ENCODE results near the gene FNIP1.
"Not testable (repeated sequence)": the region's sequence is repeated elsewhere in the genome, so short reads cannot be mapped to it uniquely, and the experiment has no call there.

FNIP1 gene

DNA sequence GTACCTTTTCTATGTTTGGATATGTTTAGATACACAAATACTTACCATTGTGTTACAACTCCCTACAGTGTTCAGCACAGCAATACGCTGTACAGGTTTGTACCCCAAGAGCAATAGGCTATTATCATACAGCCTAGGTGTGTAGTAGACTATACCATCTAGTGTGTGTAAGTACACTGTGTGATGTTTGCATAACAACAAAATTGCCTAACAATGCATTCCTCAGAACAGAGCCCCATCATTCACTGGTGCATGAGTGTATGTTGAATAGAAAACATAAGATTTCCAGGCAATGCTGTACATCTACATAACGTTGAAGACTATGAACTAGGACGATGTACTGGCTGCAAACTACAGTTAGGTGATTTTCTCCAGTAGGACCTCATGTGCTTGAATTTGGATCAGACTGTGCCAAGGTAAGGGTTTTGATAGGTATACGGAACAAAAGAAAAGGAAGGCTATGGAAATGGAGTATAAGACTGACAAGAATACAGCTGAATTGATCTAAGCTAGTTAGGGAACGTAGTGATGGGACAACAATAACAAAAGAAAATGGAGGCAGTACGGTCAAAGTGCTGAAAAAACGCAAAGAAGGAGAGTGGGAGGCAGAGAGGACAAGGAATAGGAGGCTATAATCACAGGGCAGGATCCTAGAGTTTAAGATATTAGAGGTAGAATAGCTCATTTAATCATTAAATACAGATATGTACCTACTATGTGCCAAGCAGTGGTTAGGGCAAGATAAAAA lies 46.9 kb downstream of the FNIP1 start:
- DNase-seq: no peak

DNA sequence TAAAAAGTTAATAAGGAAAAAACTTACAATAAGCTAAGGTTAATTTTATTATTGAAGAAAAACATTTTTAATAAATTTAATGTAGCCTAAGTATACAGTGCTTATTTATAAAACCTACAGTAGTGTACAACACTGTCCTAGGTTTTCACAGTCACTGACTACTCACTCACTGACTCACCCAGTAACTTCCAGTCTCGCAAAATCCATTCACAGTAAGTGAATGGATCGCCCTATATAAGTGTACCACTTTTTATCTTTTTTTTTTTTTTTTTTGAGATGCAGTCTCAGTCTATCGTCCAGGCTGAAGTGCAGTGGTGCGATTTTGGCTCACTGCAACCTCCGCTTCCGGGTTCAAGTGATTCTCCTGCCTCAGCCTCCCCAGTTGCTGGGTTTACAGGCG lies 47.7 kb downstream of the FNIP1 start:
- DNase-seq: no peak

DNA sequence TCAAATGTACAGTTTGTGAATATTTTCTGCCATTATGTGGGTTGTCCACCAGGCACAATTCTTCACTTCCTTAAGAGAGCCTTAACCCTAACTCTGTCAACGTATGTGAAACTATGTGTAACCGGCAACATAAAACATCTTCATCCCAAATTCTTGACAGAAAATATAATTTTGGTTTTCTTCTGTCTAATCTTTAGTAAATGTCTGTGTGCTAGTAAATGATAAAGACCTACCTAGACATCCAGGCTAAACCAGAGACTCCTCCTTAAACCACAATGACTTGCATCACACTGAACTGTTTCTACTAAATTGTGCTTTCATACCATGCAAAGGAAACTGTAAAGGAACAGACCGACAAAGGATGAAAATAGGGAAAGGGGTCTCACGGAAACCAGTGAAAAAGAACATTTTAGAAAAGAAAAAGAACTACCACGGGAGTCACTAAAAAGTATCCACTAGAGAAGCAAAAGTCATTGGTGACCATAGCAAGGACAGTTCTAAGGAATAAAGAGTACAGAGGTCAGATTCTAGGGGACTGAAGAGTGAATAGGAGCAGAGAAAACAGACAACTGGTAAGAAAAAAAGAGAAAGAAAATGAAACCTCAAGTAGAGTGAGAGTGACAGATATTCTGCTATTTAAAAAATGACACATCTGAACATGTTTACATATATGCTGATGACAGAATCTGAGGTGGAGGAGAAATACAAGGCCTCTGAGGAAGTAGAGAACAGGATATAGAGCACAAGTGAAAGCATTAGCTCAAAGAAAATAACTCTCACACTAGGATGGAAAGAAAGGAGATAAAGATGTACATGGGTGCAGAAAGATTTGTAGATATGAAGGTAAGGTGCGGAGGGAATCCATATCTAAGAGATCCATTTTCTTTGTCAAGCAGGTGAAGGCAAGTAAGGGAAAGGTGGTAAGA lies 49.4 kb downstream of the FNIP1 start:
- DNase-seq: no peak

DNA sequence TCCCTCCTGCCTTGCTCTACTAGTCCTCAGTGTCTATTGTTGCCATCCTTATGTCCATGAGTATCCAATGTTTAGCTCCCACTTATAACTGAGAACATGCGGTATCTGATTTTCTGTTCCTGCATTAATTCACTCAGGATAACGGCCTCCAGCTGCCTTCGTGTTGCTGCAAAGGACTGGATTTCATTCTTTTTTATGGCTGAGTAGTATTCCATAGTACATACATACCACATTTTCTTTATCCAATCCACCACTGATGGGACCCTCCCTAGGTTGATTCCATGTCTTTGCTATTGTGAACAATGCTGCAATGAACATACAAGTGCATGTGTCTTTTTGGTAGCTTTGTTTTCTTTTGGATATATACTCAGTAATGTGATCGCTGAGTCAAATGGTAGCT lies 50.4 kb downstream of the FNIP1 start:
- no peak for DNase-seq

DNA sequence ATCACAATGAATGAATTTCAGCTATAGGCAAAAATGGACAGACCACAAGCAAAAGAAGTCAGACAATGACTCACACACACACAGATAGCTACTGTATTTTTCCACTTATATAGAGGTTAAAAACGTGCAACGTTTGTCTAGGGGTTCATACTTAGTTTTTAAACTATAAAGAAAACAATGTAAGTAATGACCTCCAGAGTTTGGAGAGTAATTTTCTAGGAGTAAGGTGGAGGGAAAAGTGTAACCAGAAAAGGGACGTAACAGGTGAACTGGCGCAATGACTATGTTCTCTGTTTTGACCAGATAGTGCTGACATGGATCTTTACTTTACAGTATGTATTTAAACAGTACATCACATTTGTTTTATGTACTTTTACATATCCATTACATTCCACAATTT lies 51.1 kb downstream of the FNIP1 start:
- DNase-seq: no peak

DNA sequence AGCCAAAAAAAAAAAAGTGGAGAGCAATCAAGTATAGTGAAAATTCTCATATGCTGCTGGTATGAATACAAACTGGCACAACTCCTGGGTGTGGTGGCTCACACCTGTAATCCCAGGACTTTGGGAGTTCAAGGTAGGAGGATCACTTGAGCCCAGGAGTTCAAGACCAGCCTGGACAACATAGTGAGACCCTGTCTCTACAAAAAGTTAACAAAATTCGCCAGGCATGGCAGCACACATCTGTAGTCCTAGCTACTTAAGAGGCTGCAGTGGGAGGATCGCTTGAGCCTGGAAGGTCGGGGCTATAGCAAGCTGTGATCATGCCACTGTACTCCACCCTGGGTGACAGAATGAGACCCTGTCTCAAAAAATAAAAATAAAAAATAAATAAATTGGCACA lies 51.7 kb downstream of the FNIP1 start:
- no peak for DNase-seq

DNA sequence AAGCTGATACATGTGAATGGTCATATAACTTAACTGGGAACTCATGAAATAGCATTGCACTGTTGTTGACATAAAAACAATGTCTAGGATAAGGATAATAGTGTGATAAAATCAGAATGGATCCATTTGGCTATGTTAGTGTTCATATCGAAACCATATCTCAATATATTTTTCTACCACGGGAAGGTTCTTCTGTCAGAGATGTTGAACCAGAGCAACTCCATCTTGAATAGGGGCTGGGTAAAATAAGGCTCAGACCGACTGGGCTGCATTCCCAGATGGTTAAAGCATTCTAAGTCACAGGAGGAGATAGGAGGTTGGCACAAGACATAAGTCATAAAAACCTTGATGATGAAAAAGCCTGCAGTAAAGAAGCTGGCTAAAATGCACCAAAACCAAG lies 56.3 kb downstream of the FNIP1 start:
- no peak for DNase-seq

DNA sequence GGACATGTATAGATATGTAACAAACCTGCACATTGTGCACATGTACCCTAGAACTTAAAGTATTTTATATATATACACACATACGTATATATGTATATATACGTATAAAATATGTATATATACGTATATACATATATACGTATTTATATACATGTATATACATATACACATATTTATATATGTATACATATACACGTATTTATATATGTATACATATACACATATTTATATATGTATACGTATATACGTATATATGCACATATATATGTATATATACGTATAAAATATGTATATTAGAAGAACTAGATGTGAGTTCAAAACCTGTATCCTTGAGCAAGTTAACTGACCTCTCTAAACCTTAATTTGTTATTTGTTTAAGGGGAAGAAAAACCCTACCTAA lies 61.4 kb downstream of the FNIP1 start:
- DNase-seq: no peak

DNA sequence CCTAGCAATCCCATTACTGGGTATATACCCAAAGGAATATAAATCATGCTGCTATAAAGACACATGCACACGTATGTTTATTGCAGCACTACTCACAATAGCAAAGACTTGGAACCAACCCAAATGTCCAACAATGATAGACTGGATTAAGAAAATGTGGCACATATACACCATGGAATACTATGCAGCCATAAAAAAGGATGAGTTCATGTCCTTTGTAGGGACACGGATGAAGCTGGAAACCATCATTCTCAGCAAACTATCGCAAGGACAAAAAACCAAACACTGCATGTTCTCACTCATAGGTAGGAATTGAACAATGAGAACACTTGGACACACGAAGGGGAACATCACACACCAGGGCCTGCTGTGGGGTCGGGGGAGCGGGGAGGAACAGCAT lies 61.9 kb downstream of the FNIP1 start:
- DNase-seq: not testable (repeated sequence)

DNA sequence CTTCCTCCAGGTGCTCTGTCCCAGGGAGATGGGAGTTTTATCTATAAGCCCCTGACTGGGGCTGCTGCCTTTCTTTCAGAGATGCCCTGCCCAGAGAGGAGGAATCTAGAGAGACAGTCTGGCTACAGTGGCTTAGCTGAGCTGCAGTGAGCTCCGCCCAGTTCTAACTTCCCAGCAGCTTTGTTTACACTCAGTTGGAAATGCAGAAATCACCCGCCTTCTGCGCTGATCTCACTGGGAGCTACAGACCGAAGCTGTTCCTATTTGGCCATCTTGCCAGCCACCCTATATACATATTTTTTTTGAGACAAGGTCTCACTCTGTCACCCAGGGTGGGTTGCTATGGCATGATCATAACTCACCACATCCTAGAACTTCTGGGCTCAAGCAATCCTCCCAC lies 67.5 kb downstream of the FNIP1 start:
- DNase-seq: not testable (repeated sequence)

DNA sequence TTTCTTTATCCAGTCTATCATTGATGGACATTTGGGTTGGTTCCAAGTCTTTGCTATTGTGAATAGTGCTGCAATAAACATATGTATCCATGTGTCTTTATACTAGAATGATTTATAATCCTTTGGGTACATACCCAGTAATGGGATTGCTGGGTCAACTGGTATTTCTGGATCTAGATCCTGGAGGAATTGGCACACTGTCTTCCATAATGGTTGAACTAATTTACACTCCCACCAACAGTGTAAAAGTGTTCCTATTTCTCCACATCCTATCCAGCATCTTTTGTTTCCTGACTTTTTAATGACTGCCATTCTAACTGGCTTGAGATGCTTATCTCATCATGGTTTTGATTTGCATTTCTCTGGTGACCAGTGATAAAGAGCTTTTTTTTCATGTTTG lies 72.7 kb downstream of the FNIP1 start:
- DNase-seq: not testable (repeated sequence)

DNA sequence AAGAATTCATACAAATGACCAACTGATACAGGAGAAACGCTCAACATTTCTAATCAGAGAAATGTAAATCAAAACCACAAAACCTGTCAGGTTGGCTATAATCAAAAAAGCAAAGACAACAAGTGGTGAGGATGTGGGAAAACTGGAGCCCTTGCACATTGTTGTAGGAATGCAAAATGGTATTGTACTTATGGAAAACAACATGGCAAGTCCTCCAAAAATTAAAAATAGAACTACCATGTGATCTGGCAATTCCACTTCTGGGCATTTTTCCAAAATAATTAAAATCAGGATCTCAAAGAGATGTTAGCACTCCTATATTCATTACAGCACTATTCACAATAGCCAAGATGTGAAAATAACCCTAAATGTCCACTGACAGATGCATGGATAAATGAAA lies 76.1 kb downstream of the FNIP1 start:
- DNase-seq: no peak

DNA sequence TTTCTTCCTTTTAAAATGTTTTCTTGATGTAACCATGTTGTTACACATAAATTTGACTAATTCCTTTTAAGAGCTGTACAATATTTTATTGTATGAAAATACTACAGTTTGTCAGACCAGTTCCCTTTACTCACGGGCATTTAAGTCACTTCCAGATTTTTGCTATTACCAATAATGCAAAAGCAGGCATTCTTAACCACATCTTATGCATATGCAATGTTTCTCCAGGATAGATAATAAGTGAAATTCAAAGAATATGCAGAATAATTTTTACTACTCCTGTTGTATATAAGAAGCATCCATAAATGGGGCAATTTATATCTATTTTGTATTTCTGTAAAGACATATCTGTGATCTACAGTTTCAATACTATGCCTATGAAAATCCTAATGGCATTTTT lies 77.3 kb downstream of the FNIP1 start:
- DNase-seq: no peak

DNA sequence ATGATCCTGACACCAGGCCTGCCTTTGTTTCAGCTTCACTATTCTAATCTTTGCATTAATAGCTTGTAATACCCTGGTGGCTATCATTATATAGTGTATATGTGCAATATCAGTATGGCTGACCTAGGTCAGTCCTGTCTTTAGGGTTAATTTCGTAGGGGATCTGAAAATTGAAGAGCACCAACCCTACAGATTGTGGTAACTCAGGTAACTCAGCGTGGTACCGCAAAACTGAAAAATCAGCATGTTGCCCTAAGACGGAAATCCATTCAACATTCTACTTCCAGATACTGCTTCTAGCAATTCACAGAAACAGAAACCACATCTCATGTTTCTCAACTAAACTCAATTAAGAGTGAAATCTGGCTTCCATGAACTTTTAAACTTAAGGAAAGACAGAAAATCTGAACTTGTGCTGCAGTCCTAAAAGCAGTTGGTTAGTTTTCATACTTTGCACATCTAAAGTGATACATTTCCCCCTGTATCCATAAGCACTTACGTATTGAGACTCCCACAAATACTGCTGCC lies 78.3 kb downstream of the FNIP1 start:
- DNase-seq: no peak

DNA sequence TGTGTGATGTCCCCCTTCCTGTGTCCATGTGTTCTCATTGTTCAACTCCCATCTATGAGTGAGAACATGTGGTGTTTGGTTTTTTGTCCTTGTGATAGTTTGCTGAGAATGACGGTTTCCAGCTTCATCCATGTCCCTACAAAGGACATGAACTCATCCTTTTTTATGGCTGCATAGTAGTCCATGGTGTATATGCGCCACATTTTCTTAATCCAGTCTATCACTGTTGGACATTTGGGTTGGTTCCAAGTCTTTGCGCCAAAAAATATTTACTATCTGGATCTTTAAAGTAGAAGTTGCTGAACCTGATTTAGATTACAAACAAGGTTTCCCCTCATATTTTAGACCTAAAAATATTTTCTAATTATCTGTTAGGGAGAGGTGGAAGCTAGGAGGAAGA lies 79.7 kb downstream of the FNIP1 start:
- DNase-seq: not testable (repeated sequence)

DNA sequence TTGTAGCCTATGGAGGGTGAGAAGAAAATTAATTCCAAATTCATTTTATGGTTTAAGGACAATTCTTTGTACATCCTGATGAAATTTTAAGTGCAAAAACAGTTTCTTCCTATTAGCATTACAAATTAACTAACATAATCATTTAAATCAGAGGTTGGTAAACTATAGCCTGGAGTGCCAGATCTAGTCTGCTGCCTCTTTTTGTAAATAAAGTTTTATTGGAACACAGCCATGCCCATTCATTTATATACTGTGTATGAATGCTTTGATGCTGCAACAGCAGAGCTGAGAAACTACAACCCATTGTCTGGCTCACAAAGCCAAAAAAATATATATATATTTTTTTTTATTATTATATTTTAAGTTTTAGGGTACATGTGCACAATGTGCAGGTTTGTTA lies 80.2 kb downstream of the FNIP1 start:
- no peak for DNase-seq

DNA sequence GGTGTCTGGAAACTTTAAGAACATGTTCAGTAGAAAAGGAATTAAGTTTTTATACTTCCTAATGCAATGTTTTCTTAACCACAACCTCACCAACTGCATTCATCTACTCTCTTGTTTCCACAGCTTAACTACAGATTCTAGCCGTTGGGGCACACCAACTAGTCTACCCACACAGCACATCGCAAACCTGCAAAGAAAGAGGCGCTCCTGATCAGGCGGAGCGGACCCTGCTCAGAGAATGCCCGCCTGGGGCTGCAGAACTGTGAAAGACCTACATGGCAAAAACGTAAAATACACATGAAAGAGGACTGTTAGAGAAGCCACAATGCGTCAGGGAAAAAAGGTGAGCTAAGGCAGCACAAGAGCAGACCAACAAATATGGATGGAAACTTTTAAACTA lies 86.4 kb downstream of the FNIP1 start:
- DNase-seq: no peak

DNA sequence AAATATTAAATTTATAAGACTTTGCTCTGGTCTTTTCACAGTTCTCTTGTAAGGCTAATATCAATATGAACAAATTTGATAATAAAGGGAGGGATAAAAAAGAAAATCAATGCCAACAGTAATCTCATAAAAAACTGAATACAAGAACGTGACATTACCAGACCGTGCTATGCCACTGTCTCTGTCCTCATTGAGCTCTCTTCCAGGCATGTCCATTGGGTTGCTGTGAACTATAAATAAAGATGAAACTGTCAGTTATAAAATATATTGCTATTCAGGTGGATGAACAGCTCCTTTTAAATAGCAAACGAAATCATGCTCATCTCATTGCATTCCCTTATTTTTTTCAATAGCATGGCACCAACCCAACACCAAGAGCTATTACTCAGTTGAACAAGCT lies 87.8 kb downstream of the FNIP1 start:
- no peak for DNase-seq

DNA sequence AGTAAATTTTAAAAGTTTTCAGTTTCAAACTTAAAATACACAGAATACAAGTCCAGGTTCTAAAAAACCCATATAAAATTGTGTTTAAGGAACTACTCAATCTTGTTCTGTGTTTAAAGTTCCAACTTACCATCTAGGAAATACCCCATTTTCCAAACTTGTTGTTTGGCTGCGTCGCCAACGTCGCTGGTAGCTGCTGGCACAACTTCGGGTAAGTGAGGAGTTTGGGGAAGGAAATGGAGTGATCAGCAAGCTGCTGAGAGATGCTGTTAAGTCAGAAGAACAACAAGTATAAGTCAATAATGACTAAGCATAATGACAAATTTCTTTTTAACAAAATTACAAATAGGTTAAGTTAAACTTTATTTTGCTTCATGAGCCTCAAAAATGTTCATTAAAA lies 90.5 kb downstream of the FNIP1 start:
- DNase-seq: no peak

DNA sequence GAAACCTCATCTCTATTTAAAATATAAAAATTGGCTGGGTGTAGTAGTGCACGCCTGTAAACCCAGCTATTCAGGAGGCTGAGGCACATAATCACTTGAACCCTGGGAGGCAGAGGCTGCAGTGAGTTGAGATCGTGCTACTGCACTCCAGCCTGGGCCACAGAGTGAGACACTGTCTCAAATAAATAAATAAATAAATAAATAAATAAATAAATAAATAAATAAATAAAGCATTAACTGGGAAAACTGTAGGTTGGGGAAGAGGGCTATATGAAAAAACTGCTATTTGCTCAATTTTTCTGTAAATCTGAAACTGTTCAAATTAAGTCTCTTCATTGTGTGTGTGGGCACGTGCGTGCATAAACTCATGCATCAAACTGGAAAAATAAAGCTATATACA lies 101.9 kb downstream of the FNIP1 start:
- DNase-seq: no peak

DNA sequence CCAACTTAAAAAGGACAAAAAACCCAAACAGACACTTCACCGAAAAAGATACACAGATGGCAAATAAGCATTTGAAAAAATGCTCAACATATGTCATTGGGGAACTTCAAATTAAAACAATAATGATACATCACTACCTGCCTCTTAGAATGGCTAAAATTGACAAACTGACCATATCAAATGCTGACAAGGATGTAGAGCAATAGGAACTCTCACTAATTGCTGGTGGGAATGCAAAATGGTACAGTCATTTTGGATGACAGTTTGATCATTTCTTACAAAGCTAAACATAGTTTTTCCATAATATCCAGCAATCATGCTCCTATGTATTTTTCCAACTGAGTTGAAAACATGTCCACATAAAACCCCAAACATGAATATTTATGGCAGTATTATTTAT lies 102.9 kb downstream of the FNIP1 start:
- DNase-seq: no peak

DNA sequence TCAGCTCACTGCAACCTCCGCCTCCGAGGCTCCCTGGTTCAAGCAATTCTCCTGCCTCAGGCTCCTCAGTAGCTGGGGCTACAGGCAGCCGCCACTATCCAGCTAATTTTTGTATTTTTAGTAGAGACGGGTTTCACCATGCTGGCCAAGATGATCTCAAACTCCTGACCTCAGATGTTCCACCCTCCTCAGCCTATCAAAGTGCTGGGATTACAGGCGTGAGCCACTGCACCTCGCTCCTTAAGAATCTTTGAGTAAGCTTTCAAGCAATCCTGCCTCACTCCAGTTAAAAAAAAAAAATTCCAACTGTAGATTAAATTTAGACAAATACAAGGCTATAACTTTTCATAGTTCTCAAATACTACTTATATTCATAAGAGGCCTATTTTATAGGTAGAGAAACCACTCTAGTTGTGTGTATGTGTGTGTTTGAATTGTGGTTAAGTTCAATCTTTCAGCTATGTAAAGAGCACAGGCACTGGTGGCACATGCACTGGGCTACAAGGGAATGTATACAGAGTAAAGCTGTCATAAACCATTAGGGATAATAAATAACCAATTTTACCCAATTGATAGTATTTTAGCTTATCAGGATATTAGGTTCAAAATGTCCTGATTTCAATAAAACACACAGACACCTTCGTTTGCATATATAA lies 111.2 kb downstream of the FNIP1 start:
- DNase-seq: no peak

DNA sequence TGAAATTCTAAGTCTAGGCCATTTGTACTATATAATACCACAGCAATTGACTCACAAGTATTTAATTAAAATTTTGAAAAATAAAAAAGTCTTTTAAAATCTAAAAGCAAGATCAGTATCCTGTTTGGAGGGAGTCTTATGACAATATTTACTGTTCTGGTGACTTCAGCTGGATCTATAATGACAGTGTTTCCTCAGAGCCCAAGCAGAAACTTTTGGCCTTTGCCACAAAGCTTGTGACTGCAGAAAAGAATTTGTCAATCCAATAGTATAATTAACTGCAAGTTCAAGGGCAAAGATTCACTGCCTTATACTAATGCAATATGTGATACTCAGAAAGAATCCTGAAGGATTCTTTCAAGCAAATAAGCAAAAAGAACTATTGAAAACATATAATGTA lies 112.2 kb downstream of the FNIP1 start:
- DNase-seq: no peak

DNA sequence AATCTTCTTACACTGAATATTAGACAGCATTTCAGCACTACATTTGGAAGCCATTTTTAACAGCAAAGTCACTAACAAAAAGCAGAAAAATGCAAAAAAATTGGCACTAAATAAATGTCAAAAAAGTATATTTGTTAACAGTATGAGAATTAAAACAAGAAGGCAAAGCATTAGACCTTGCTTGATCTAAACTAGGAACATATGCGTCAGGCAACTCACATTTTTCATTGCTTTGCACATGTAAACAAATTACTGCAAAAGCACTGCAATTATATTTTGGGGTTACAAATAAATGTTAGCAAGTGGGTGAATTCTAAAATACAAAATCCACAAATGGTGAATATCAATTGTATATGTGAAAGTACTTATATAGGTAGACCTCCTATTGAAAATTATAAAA lies 112.8 kb downstream of the FNIP1 start:
- no peak for DNase-seq

All from DMS79 treated with DMSO at 0.1 percent for 48 hours (cell line).